ENCODE measurements around the gene COG7.
A peak's percentile ranks its signal among the peaks of the same experiment; 100 is the strongest.

Gene COG7

DNA sequence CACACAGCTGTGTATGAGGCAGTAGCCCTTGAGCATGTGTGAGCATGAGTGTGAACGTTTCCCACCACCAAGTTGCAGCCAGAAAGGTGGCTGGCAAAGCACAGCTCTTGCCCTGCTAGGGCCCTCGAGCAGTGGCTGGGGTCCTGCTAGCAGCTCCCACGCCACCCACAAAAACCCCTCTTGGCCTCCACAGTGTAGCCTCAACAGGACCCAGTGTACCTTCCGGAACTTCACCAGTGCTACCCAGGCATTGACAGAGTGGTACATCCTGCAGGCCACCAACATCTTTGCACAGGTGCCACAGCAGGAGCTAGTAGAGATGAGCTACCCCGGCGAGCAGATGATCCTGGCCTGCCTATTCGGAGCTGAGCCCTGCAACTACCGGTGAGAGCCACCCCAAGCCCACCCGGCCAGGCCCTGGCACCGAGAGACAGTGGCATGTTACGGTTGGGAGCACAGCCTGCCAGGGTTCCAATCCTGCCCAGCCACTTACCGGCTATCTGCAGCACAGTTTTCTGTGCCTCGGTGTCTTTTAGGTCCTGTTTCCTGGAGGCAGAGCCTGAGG is 97.8 kb downstream of the COG7 start:
- DNase-seq = no peak

DNA sequence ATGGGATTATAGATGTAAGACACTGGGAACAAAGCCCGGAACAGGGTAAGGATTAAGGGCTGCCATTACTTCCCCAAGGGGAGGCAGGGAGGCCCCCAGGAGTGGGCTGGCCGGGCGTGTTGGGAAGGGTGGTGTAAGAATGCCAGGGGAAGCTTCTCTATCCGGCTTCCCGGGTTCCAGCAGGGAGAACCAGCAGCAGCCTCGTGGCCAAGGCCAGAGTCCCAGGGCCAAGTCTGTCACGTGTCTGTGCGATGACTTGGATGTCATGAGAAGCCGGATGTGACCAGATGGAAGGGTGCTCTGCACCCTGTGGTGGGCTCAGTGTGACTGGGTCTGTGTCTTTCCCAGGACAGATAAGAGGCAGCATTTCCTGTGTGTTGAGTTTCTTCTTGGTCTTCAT is 98.7 kb downstream of the COG7 start:
- no peak for DNase-seq

DNA sequence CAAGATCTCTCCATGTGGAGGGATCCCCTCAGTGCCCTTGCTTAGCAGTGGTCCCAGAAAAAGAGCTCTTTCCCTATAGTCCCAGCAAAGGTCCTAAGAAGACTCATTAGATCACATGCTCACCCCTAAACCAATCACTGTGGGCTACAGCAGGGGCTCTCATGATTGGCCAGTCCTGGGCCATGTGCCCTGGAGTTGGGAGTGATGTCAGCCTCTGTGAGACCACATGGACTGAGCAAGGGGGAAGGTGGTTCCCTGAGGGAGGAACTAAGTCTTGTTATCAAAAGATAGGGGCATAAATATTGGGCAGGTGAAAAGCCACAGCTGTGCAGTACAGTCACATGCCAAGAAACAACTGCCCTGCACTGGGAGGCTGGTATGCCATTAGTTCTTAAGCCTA is 99.5 kb downstream of the COG7 start:
- DNase-seq = no peak

DNA sequence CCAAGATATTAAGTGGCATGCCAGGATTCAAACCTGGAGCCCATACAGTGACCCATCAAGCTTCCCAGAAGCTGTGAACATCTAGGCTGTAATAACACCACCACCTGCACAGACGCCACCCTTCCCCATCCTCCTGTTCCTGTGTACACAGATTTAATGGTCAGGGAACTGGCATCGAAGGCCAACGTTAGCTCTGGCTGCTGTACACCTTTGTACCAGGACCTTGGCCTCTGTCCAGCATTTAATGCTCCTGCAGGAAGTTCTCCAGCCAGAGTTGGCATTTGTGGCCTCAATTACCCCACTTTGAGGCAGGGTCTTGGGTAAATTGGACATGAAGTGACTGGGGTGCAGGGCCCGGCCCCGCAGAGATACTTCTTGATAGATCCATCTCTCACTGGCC is 101.6 kb downstream of the COG7 start:
- no peak for DNase-seq

DNA sequence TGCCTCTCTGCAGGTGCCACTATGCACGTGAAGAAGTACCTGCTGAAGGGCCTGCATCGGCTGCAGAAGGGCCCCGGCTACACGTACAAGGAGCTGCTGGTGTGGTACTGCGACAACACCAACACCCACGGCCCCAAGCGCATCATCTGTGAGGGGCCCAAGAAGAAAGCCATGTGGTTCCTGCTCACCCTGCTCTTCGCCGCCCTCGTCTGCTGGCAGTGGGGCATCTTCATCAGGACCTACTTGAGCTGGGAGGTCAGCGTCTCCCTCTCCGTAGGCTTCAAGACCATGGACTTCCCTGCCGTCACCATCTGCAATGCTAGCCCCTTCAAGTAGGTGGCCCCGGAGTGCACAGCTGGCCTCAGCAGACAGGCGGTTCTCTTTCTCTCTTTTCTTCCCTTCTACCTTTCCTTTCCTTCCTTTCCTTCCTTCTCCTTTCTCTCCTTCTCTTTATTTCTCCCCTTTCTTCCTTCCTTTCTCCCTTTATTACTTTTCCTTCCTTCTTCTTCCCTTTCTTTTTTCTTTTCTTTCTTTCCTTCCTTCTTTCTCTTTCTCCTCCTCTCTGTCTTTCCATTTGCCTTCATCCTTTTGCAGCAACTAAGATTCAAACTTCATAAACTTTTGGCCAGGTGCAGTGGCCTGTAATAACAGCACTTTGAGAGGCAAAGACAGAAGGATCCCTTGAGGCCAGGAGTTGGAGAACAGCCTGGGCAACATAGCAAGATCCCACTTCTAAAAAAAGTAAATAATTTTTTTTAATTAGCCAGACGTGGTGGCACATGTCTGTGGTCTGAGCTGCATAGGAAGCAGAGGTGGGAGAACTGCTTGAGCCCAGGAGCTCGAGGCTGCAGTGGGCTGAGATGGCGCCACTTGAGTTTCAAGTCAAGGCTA is 104.2 kb downstream of the COG7 start:
- peak; percentile 7 for DNase-seq

DNA sequence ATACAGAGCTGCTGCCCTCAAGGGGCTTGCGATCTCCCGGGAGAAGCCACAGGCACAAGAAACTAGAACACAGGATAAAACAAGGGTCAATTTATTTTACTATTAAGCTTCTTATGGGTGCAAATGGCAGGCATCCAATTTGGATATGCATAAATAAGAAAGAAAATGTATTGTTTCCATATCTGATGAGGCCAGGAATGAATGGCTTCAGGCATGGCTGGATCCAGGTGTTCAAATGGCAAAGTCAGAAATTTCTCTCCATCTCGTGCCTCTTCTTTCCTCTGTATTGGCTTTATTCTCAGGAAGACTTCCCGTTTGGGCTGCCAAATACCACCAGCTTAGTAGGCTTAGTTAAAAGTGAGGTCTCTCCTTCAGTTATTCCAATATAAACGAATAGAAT is 107.8 kb downstream of the COG7 start:
- DNase-seq = no peak

DNA sequence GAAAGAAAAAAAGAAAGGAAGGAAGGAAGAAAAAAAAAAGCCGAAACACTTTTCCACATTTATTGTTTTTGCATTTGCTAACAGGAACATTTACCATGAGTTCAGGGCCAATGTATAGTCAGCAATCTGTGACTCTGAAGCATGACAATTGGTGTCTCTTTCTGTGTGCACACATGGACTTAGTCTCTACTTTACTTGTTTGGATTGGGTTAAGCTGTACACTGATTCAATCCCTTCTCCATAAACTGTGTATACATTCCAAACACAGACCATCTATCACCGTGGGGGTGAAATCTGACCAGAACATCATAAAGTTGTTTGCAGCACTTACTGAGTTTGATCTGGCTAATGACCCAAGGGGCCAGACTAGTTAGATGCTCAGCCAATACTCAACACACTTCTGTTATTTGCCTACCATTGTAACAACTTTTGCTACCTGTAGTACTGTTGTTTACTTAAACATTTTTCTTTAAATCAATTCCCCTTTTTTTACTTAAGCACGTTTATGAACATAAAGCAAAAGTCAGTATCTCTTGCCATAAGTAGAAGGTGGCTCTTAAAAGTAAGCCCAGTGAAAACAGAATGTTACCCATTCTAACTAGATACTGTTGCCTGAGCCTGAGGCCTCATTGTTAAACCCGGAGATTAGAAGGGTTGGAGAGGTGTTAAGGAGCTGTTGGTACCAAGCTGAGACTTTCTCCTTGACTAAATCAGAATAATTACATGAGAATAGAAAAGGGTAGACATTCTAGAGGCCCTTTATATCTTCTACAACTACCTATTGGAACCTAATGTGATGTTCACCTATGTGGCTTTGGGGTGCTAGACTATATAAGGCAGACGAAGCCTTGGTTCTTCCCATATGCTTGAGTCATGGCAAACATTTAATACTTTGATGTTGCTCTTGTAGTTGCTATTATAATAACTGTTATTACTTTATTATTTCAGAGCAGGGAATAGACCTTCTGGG is 109.1 kb downstream of the COG7 start:
- DNase-seq = no peak

DNA sequence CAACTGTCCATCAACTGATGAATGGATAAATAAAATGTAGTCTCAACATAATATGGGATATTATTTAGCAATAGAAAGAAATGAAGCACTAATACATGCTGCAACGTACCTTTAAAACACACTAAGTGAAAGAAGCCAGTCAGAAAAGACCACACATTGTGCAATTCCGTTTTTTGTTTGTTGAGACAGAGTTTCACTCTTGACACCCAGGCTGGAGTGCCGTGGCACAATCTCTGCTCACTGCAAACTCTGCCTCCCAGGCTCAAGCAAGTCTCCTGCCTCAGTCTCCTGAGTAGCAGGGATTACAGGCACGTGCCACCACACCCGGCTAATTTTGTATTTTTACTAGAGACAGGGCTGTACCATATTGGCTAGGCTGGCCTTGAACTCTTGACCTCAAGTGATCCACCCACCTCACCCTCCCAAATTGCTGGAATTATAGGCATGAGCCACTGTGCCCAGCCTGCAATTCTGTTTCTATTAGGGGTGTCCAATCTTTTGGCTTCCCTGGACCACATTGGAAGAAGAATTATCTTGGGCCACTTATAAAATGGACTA is 110.8 kb downstream of the COG7 start:
- DNase-seq = no peak

DNA sequence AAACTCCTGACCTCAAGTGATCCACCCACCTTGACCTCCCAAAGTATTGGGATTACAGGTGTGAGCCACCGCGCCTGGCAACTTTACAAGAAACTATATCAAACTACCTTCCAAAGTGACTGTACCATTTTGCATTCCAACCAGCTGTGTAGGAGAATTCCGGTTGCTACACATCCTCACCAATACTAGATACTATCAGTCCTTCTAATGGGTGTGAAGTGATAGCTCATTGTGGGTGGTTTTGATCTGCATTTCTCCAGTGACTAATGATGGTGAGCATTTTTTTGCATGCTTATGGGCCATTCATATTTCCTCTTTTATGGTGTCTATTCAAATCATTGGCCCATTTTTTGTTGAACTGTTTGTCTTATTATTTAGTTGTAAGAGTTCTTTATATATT is 113.2 kb downstream of the COG7 start:
- DNase-seq = no peak
